Psoas muscle (tissue), 8 donors: ENCODE measurements around the gene ZFHX3. TPM values are rescaled to one million over a fixed set of nuclear protein-coding genes. Genes with fewer than 3 reads are reported as not detected.
A peak's percentile ranks its signal among the peaks of the same experiment; 100 is the strongest.

Experiments used
- ATAC-seq, 4 donors: fragments of 200-7000 bp; cut with Tn5 transposase; one replicate each; pipeline ENCODE4 v1.9.1; 2020; ENCODE audit warnings: moderate library complexity in 3 of 4, mild to moderate bottlenecking in 2 of 4
- DNase-seq, 2 donors: peaks; one replicate each; pipeline ENCODE4 v3.0.0-alpha.2; 2020
- H3K27ac ChIP-seq: fragments of 200-600 bp; one replicate; pipeline ENCODE4 v1.8.0; 2022
- H3K27me3 ChIP-seq, 3 donors: fragments of 200-600 bp in 1 of 3; one replicate each; pipeline versions ENCODE4 v1.6.1 to v1.8.0; 2013 to 2022; ENCODE audit warnings: low read length in 2 of 3, mild to moderate bottlenecking in 2 of 3, moderate library complexity in 1 of 3; ENCODE audit not compliant: insufficient read depth in 3 of 3
- H3K36me3 ChIP-seq, 2 donors: fragments of 200-600 bp in 1 of 2; one replicate each; pipeline versions ENCODE4 v1.6.1 to v1.8.0; 2013 to 2022; ENCODE audit warnings: low read depth in 1 of 2, mild to moderate bottlenecking in 1 of 2, moderate library complexity in 1 of 2; ENCODE audit not compliant: insufficient read depth in 1 of 2
- H3K4me1 ChIP-seq: fragments of 200-600 bp; one replicate; pipeline ENCODE4 v1.8.0; 2022
- H3K4me3 ChIP-seq: fragments of 200-600 bp; one replicate; pipeline ENCODE4 v1.8.0; 2022; ENCODE audit warnings: mild to moderate bottlenecking
- H3K9me3 ChIP-seq: fragments of 200-600 bp; one replicate; pipeline ENCODE4 v1.8.0; 2022
- CTCF ChIP-seq: fragments of 200-600 bp; IDR thresholded peaks from one replicate; pipeline ENCODE4 v1.8.0; 2022; ENCODE audit warnings: antibody characterized with exemption
- WGBS, 3 donors: extraction: QIAGEN DNeasy Blood & Tissue Kit; methylation state at CpG; one replicate each; pipeline versions ENCODE4 v1.1.6 to v1.1.7; 2013; 5-methylcytosine and 5-hydroxymethylcytosine counted together
- intact Hi-C, 2 donors: fragments of 100-400 bp; cut with DNase I; formaldehyde crosslinking; loops; one replicate each; pipeline versions ENCODE4 v1.11.0 to v1.14.2; 2022
- long read RNA-seq, 2 donors: library from polyadenylated mRNA; unstranded; transcript quantifications; one replicate each; pipeline ENCODE4 v2.0.0, GENCODE V29; 2021
- polyA plus RNA-seq, 3 donors: library from polyadenylated mRNA; stranded (reverse); fragments of 200-250 nt; gene quantifications; one replicate each; pipeline ENCODE4 v1.2.3, GENCODE V29; 2013
- total RNA-seq, 4 donors: library from RNA; stranded (reverse); fragmentation: NEBNext Ultra II Directional in 2 of 4; extraction: Animal tissue kit (Norgen Biotek cat#: 25700) in 2 of 4; gene quantifications; one replicate each; pipeline versions ENCODE4 v1.2.1 to v1.2.4, GENCODE V29; 2021 to 2023
- donor health status: healthy with polysubstance abuse.
- donor health status: DM: no; HTN: no; CAD: no; lungs with moderate emphysema.
- donor health status: Bipolar disorder and iron deficiency.
- donor health status: healthy.
- donor health status: DM: yes; HTN: yes; CAD: no.
- donor health status: DM: no; HTN: no; CAD: no.
- donor health status: DM: no; HTN: no; CAD: no.
- donor health status: DM: yes; HTN: yes; CAD: no.

ZFHX3 gene
- total RNA-seq: 10 to 100 TPM; 10.6 to 36.9 (median 26.2) TPM
- polyA plus RNA-seq: 10 to 100 TPM in 1 of 3 donors, 1 to 10 TPM in 2; 3.3 to 11.5 (median 5.2) TPM
- long read RNA-seq, donor 1, partial matches to known transcripts: 1 of 4 reads
- long read RNA-seq, donor 1, other reads (novel, unspliced or antisense): 3 of 4 reads
- long read RNA-seq, donor 2, partial matches to known transcripts: 33 of 57 reads
- long read RNA-seq, donor 2, other reads (novel, unspliced or antisense): 24 of 57 reads

- intact Hi-C loops: loop anchor here (1.0 to 10.0 kb wide), 5 partner anchors 57 to 215 kb away; no protein-coding TSS in a partner anchor
- no peaks in the 10 kb centered on the region for H3K36me3 ChIP-seq
- H3K27me3 ChIP-seq: no peaks in the 10 kb centered on the region
- peaks cover 77% of the 10 kb centered on the region for H3K4me1 ChIP-seq
- H3K27ac ChIP-seq: peak within 1 kb of the TSS; percentile 98
- H3K4me3 ChIP-seq: peak within 1 kb of the TSS; percentile 84
- H3K9me3 ChIP-seq: no peaks in the 10 kb centered on the region
- WGBS, 3 donors: 0 to 2% (median 1%) methylated on average over 31 to 64 of the region's 64 CpGs
- no peak for TF ChIP-seq CTCF
- DNase-seq: peak; percentile 81 to 92
- ATAC-seq: peak; percentile 66 to 75 (median 72)
These were observed at the start of gene ZFHX3 for GRCh38 chr16:73047536-73048291. Gene ZFHX3 (minus strand): TSS chr16:73048128. CDS start chr16:72960145, 87,983 bp downstream.

- intact Hi-C loops: no loop called here
- Histone ChIP-seq H3K4me3 (no peak overlapping the region), H3K27ac (no peak overlapping the region), H3K36me3 (no peaks in the 10 kb centered on the region), H3K4me1 (peaks cover 28% of the 10 kb centered on the region), H3K27me3 (no peaks in the 10 kb centered on the region), H3K9me3 (no peaks in the 10 kb centered on the region)
- WGBS, 3 donors: 67 to 86% (median 85%) methylated on average over 3 of the region's 3 CpGs
- no peak for ATAC-seq
- no peak for TF ChIP-seq CTCF
- no peak for DNase-seq
These were observed 48.6 kb upstream of the ZFHX3 start for GRCh38 chr16:73096510-73096909.

GRCh38 chr16:73095885-73096421 lies 48.0 kb upstream of the ZFHX3 start:
- intact Hi-C loops: no loop called here
- H3K27ac ChIP-seq: peak overlapping the region; percentile 36
- H3K36me3 ChIP-seq: no peaks in the 10 kb centered on the region
- TF ChIP-seq CTCF: no peak
- H3K27me3 ChIP-seq: no peaks in the 10 kb centered on the region
- DNase-seq (no peak), ATAC-seq (no peak)
- no peaks in the 10 kb centered on the region for H3K9me3 ChIP-seq
- no peak overlapping the region for H3K4me3 ChIP-seq
- WGBS, 3 donors: 15 to 19% (median 17%) methylated on average over 9 of the region's 9 CpGs
- peaks cover 28% of the 10 kb centered on the region for H3K4me1 ChIP-seq

GRCh38 chr16:73095142-73095820 lies 47.4 kb upstream of the ZFHX3 start:
- 80 to 87% (median 82%) methylated on average over 6 of the region's 6 CpGs for WGBS, 3 donors
- no peak for TF ChIP-seq CTCF
- Histone ChIP-seq H3K4me1 (peaks cover 28% of the 10 kb centered on the region), H3K36me3 (no peaks in the 10 kb centered on the region), H3K27me3 (no peaks in the 10 kb centered on the region), H3K9me3 (no peaks in the 10 kb centered on the region), H3K27ac (peak overlapping the region; percentile 36), H3K4me3 (no peak overlapping the region)
- ATAC-seq (no peak), DNase-seq (no peak)
- intact Hi-C loops: no loop called here
